MM.1S (cell line): ENCODE data around the gene MYPN.

Source experiments
- DNase-seq: peaks from one replicate; pipeline ENCODE4 v3.0.0-alpha.2; 2015
- H2AFZ ChIP-seq: fragments of 300-600 bp; sonication (generic); 2 replicates; pipeline ENCODE4 v1.6.0; 2016; ENCODE audit warnings: antibody characterized with exemption, low read length
- H3F3A ChIP-seq: fragments of 300-600 bp; sonication (generic); 2 replicates; pipeline ENCODE4 v1.6.1; 2016; ENCODE audit warnings: mild to moderate bottlenecking, antibody characterized with exemption, low read length, moderate library complexity, mixed read lengths; ENCODE audit not compliant: insufficient read depth
- H3K27ac ChIP-seq: fragments of 300-600 bp; sonication (generic); 2 replicates; pipeline ENCODE4 v1.5.1; 2016; ENCODE audit warnings: mild to moderate bottlenecking, low read length
- H3K27me3 ChIP-seq: fragments of 300-600 bp; sonication (generic); replicated peaks from 2 replicates; pipeline ENCODE4 v1.6.0; 2016; ENCODE audit warnings: low read length; ENCODE audit not compliant: insufficient read depth
- H3K36me3 ChIP-seq: fragments of 300-600 bp; sonication (generic); replicated peaks from 2 replicates; pipeline ENCODE4 v1.6.1; 2016; ENCODE audit warnings: mild to moderate bottlenecking, low read length, mixed read lengths; ENCODE audit not compliant: insufficient read depth
- H3K4me1 ChIP-seq: fragments of 300-600 bp; sonication (generic); 2 replicates; pipeline ENCODE4 v1.6.1; 2016; ENCODE audit warnings: low read length, mixed read lengths
- H3K4me2 ChIP-seq: fragments of 300-600 bp; sonication (generic); 2 replicates; pipeline ENCODE4 v1.6.0; 2016; ENCODE audit warnings: low read depth, low read length
- H3K4me3 ChIP-seq: fragments of 300-600 bp; sonication (generic); 2 replicates; pipeline ENCODE4 v1.5.1; 2016; ENCODE audit warnings: low read length, mixed read lengths
- H3K79me2 ChIP-seq: fragments of 300-600 bp; sonication (generic); 2 replicates; pipeline ENCODE4 v1.6.1; 2016; ENCODE audit warnings: mixed run types, low read length, mixed read lengths
- H3K9ac ChIP-seq: fragments of 300-600 bp; sonication (generic); 2 replicates; pipeline ENCODE4 v1.6.1; 2016; ENCODE audit warnings: low read length, mixed read lengths
- H3K9me2 ChIP-seq: fragments of 300-600 bp; sonication (generic); replicated peaks from 2 replicates; pipeline ENCODE4 v1.6.1; 2016; ENCODE audit warnings: mild to moderate bottlenecking, low read length, mixed read lengths; ENCODE audit not compliant: insufficient read depth
- H3K9me3 ChIP-seq: fragments of 300-600 bp; sonication (generic); replicated peaks from 2 replicates; pipeline ENCODE4 v1.6.1; 2016; ENCODE audit warnings: mild to moderate bottlenecking, low read length, mixed read lengths; ENCODE audit not compliant: insufficient read depth
- H4K20me1 ChIP-seq: fragments of 300-600 bp; sonication (generic); 2 replicates; pipeline ENCODE4 v1.6.1; 2016; ENCODE audit warnings: mild to moderate bottlenecking, low read length, moderate library complexity, mixed read lengths; ENCODE audit not compliant: insufficient read depth
- CTCF ChIP-seq: fragments of 300-600 bp; sonication (generic); IDR thresholded peaks from 2 replicates; pipeline ENCODE4 v1.5.1; 2016; ENCODE audit warnings: antibody characterized with exemption, low read length, mixed read lengths
- EZH2 ChIP-seq: fragments of 300-600 bp; sonication (generic); optimal IDR thresholded peaks from 2 replicates; pipeline ENCODE3; 2017; ENCODE audit warnings: low read depth, mild to moderate bottlenecking, antibody characterized with exemption, low read length, mixed read lengths
- EZH2phosphoT487 ChIP-seq: fragments of 300-600 bp; sonication (generic); IDR thresholded peaks from 2 replicates; pipeline ENCODE4 v1.6.1; 2018; ENCODE audit warnings: antibody characterized with exemption, low read length

MYPN gene

DNA sequence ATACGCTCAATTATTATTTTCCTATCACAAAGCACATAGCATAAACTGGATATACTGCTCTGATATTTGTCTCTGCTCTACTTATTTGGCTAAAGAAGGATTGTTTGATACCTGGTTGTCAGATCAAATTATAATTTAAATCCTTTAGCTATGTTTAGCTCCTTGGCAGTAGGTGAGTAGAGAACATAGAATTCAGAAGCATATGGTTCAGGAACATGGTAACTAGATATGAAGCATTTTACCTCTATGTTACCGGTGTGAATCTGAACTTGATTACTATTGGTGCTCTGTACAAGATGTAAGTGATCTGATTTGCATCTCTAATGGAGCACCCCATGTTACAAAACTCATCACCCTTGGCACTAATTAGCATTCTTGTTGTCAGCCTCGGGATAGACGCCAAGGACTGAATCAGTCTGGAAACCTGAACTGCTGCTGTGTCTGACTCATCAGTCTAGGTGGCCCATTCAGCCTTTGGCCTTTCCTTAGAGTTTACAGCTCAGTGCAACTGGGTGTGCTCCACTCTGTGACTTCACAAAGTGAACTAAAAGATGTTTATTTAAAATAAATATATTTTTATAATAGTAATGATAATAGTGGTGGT lies 12.3 kb upstream of the MYPN start:
- no peak overlapping the region for H3K4me3 ChIP-seq

GRCh38 chr10:68099736-68100135 lies 9.6 kb upstream of the MYPN start:
- no peak overlapping the region for H3K4me3 ChIP-seq
- no peak overlapping the region for H3K27ac ChIP-seq
- H3K27me3 ChIP-seq = no peaks in the 10 kb centered on the region
- no peaks in the 10 kb centered on the region for H3F3A ChIP-seq
- TF ChIP-seq EZH2 (no peak), CTCF (no peak), EZH2phosphoT487 (no peak)
- no peaks in the 10 kb centered on the region for H4K20me1 ChIP-seq
- no peak overlapping the region for H2AFZ ChIP-seq
- H3K9me3 ChIP-seq = no peaks in the 10 kb centered on the region
- no peak for DNase-seq
- no peaks in the 10 kb centered on the region for H3K4me1 ChIP-seq
- no peaks in the 10 kb centered on the region for H3K9me2 ChIP-seq
- no peaks in the 10 kb centered on the region for H3K79me2 ChIP-seq
- H3K36me3 ChIP-seq = no peaks in the 10 kb centered on the region
- no peak overlapping the region for H3K4me2 ChIP-seq
- H3K9ac ChIP-seq = no peak overlapping the region

More for the DNA sequence above, 12.3 kb upstream of the MYPN start:
- Histone ChIP-seq H2AFZ (no peak overlapping the region), H3K27ac (no peak overlapping the region), H3K79me2 (no peaks in the 10 kb centered on the region), H3K9ac (no peak overlapping the region), H4K20me1 (no peaks in the 10 kb centered on the region), H3F3A (no peaks in the 10 kb centered on the region), H3K27me3 (no peaks in the 10 kb centered on the region), H3K9me2 (no peaks in the 10 kb centered on the region), H3K9me3 (no peaks in the 10 kb centered on the region), H3K4me1 (no peaks in the 10 kb centered on the region), H3K36me3 (no peaks in the 10 kb centered on the region), H3K4me2 (no peak overlapping the region)
- DNase-seq = no peak
- TF ChIP-seq CTCF = no peak
- no peak for TF ChIP-seq EZH2phosphoT487
- no peak for TF ChIP-seq EZH2

- Histone ChIP-seq H3K4me2 (no peak overlapping the region), H3K4me3 (no peak overlapping the region), H3K4me1 (no peaks in the 10 kb centered on the region), H3F3A (no peaks in the 10 kb centered on the region), H3K27me3 (no peaks in the 10 kb centered on the region), H3K9me3 (no peaks in the 10 kb centered on the region), H3K79me2 (no peaks in the 10 kb centered on the region), H2AFZ (no peak overlapping the region), H3K27ac (no peak overlapping the region), H3K36me3 (no peaks in the 10 kb centered on the region), H3K9me2 (no peaks in the 10 kb centered on the region), H4K20me1 (no peaks in the 10 kb centered on the region), H3K9ac (no peak overlapping the region)
- no peak for TF ChIP-seq EZH2
- TF ChIP-seq EZH2phosphoT487 = no peak
- TF ChIP-seq CTCF = no peak
- DNase-seq = no peak
These were observed 8.2 kb upstream of the MYPN start for GRCh38 chr10:68101066-68101465.
